Activated CD8-positive, alpha-beta memory T cell treated with anti-CD3 and anti-CD28 coated beads, Interleukin-2, amount 50 U/mL, for 24 hours (primary cell): Measurements from ENCODE around the gene PRKCH.

Experiments
- DNase-seq: peaks from one replicate; pipeline ENCODE4 v3.0.0-alpha.2; 2020; ENCODE audit errors: extremely low read depth

Gene PRKCH

GRCh38 chr14:61551384-61551783, 230.0 kb downstream of the PRKCH start:
- DNase-seq: no peak

DNA sequence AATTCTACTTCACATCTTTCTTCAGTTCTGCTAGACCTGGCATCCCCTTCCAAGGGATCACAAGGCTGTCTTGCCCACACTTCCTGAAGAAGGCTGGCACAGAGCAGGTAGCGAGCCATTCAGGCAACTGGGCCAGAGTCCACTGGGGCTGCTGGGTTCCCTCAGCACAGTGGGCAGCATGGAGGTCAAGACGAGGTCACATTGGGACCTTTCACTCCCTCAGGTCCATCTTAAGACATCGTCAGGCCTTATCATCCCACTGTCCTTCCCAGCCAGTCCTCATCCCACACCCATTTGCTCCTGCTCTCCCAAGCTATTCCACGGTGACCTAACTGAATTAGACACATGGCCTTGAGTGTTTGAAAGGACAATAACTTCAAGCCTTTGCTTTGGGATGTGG, 230.9 kb downstream of the PRKCH start:
- DNase-seq: no peak

GRCh38 chr14:61553730-61554641, 232.6 kb downstream of the PRKCH start:
- DNase-seq: no peak

DNA sequence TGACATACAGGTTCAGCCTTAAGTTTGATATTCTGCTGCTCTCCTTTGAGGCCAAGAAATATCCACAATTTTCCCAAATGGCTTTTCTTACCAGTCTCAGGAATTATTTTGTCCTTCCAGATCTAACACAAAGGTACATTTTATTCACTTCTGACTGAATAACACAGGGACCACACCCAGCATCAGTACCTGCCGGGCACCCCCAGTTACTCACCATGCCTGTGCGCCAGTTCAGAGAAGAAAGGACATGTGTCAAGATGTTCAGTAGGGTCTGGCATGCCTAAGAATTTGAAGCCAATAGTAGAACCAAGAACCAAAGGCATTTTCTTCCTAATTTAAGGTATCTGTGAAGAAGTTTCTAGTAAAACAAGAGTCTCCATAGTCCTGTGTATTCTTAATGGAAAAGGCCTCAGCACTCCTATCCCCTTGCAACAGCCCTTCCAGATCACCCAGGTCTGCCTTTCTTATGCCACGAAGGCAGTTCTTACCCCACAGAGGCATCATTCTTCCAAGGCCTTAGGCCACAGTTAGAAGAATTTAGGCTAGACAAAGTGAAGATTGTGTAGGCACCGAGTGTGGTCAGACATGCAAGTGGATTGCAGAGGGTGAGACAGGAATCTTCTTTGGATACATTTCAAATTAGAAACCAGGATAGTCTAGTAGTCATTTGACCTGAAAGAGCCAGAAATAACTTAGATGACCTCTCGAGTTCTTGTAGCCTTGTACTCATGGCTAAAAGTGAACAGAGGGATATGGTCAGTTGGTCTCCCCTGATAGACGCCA, 233.9 kb downstream of the PRKCH start:
- no peak for DNase-seq

- DNase-seq: no peak
Observed at GRCh38 chr14:61556455-61556854, 235.1 kb downstream of the PRKCH start.

- no peak for DNase-seq
Observed at GRCh38 chr14:61557262-61557661, 235.9 kb downstream of the PRKCH start.

DNA sequence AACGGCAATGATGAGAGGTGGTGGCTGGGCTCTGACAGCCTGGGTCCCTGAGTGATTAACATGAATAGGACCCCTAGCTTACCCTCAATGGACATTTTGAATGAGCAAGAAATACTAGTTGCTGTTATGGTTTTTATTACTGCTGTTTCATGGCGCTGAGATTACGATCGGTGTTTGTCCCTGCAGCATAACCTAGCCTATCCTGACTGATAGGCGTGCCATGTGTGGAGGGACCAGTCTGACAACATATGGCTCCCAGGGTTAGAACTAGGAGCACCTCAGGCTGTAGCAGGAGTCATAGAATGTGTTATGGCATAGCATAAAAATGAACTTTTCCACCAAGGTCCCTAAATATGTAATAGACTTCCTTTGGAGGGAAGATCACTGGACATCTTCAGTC, 236.5 kb downstream of the PRKCH start:
- DNase-seq: no peak

DNA sequence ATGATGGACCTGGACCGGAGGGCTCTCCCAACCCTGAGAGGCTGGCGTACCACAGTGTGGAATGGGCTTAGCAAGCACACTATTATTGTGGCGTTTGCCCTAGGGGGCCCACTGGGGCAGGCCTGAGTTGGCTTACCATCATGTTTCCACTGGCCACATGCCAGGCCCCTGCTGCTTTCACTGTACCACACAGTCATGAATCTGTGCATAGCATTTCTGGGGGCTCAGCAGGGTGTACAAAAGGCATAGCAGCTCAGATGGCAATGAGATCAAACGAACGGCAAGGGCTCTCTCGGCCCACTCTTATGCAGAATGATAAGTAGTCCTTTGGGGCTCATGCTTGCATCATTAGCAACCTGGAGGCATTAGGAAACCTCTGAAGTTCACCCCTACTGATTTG, 236.9 kb downstream of the PRKCH start:
- no peak for DNase-seq

GRCh38 chr14:61559641-61560201, 238.3 kb downstream of the PRKCH start:
- no peak for DNase-seq

DNA sequence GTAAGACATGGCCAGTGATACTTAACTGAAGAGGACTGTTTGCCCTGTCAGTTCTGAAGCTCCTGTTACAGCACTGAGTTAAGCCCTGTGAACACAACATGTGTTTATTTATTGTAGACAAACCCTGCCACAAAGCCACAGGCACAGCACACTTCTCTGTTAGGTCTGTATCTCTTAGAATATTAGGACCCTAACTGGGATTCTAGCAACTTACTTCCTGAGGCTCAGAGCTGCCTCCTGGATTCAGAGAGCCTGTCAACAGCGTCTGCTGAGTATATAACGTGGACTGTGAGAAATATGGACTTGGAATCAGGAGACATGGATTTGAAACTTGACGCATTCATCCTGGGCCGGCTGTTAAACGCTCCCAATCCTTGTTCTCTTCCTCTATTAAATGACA, 238.9 kb downstream of the PRKCH start:
- no peak for DNase-seq

DNA sequence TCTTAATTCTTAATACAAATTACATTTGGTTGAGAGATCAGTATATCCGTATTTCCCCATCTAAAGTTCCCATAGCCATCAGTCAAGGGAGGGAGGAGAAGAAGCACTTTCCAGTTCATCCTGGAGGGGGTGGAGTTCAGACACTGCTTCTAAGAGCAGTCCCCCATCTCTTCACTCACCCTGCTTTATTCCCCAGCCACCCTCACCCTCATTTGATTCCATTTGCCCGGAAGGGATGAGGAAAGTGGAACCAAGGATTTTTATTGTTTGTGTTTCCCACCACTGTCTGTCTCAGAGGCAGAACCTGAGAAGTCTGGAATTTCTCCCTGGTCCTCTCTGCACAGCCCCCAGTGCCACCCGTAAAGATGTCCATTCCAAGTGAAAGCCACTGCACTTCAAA, 239.7 kb downstream of the PRKCH start:
- DNase-seq: no peak

- no peak for DNase-seq
Observed at GRCh38 chr14:61561657-61562276, 240.4 kb downstream of the PRKCH start.

DNA sequence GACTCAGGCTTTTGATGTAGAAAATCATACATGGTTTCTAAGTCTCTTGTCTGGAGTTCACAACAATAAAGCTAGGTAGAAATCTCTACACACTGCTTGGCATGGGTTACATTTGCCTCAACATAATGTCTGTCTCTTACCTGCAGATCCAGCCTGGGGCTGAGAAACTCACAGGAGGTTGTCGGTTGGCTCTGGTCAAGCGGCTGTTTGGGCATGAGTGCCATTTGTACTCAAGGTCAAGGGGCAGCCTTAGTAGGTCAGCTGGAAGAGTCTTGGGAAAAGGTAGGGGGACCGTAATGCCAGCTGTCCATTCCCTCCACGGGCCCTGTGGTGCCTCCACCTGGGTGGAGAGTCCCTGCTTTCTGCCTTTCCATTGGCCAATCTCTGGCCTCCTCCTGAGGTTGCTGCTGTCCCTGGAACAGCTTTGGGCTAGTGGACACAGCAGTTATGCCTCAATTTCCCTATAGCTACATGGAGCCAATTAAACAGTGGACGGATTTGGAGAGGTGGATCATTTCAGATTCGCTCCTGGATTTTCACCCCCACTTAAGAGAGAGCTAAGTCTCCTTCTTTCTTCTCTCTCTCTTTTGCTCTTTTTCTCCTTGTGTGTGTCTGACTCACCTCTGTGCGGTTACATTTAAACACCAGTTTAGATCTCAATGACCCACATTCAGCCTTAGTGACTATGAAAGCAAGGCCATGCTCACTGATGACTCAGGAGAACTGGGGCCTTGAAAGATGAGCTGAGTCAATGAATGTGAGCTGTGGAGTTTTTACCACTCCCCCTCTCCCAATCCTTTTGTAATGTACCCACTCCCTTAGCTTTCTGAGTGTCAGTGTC, 241.2 kb downstream of the PRKCH start:
- no peak for DNase-seq

DNA sequence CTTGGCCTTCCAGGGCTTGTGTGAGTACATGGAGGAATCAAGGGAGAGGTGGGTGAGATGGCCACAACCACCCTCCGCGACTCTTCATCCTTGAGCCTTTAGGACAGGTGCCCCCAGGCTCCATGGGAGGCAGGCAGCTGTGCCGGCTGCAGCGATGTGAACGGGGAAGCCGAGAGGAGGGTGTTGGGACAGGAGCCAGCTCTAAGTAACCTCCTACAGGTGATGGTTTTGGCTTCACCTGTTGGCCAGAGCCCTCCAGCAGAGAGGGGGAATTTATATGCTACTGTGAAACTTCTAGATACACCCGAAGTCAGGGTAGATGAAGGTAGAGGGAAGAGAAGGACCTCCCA, 241.8 kb downstream of the PRKCH start:
- DNase-seq: no peak

GRCh38 chr14:61563880-61564617, 242.7 kb downstream of the PRKCH start:
- no peak for DNase-seq

DNA sequence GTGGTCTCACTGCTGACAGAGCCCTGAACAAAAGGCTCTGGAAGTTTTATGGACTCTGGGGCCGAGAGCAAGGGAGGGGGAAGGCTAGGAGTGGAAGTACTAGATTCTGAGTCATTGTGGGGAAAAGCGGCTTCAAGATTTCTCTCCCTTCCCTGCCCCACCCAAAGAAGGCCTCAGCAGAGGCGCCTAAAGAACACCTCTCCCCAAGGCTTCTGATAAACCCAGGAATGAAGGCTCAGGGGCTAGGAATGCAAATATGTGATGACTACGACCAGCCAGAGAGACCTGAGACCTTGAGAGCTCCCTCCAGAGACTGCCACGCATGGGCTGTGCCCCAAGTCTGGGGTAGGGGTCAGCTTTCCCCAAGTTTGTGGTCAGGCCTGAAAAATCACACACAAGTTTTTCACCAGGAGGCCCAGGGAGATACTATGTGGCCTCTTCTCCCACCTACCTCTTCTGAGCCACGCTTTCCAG, 243.3 kb downstream of the PRKCH start:
- DNase-seq: no peak

GRCh38 chr14:61565181-61565580, 243.8 kb downstream of the PRKCH start:
- no peak for DNase-seq

GRCh38 chr14:61565836-61566536, 244.6 kb downstream of the PRKCH start:
- no peak for DNase-seq

GRCh38 chr14:61566537-61567225, 245.3 kb downstream of the PRKCH start:
- DNase-seq: no peak
